ENCODE measurements around the gene LMNB1.

LMNB1 gene

DNA sequence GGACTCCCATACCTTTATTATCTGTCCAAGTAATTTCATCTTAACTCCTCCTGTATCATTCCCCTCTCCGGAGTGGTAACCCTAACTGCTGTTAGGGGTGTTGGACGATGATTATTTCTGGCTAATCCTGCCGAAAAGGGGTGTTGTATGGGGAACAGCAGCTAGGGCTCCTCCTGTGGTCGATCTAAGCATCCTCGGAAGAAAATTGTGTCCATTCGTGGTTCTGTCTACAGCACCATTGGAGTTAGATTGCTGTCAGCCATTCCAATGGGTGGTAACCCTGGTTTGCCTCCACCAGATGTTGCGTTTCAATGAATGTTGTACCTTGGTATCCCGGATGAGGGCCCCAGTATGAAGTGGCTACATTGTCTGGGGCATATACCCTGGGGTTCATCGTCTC lies 35.6 kb upstream of the LMNB1 start:
- Histone ChIP-seq H3K4me3 (IDR thresholded peaks at IDR 0.05; ENCODE audit: insufficient read depth, low read depth, low read length) (no peak overlapping the region), H3K27ac (no peak overlapping the region), H3K27me3 (ENCODE audit: insufficient read depth, low read depth) (no peaks in the 10 kb centered on the region), H3K9ac (no peak overlapping the region), H3K4me1 (ENCODE audit: low read depth, poor library complexity, severe bottlenecking) (peaks cover 10% of the 10 kb centered on the region), H2AFZ (ENCODE audit: low read depth) (no peak overlapping the region), H4K20me1 (ENCODE audit: insufficient read depth) (no peaks in the 10 kb centered on the region), H3K79me2 (ENCODE audit: insufficient read depth, low read depth) (no peaks in the 10 kb centered on the region), H3K36me3 (ENCODE audit: insufficient read depth) (no peaks in the 10 kb centered on the region), H3K4me2 (no peak overlapping the region)
- TF ChIP-seq, protein P1, sequence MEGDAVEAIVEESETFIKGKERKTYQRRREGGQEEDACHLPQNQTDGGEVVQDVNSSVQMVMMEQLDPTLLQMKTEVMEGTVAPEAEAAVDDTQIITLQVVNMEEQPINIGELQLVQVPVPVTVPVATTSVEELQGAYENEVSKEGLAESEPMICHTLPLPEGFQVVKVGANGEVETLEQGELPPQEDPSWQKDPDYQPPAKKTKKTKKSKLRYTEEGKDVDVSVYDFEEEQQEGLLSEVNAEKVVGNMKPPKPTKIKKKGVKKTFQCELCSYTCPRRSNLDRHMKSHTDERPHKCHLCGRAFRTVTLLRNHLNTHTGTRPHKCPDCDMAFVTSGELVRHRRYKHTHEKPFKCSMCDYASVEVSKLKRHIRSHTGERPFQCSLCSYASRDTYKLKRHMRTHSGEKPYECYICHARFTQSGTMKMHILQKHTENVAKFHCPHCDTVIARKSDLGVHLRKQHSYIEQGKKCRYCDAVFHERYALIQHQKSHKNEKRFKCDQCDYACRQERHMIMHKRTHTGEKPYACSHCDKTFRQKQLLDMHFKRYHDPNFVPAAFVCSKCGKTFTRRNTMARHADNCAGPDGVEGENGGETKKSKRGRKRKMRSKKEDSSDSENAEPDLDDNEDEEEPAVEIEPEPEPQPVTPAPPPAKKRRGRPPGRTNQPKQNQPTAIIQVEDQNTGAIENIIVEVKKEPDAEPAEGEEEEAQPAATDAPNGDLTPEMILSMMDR (conservative IDR thresholded peaks at IDR 0.05; ENCODE audit: low read depth, low read length): no peak

DNA sequence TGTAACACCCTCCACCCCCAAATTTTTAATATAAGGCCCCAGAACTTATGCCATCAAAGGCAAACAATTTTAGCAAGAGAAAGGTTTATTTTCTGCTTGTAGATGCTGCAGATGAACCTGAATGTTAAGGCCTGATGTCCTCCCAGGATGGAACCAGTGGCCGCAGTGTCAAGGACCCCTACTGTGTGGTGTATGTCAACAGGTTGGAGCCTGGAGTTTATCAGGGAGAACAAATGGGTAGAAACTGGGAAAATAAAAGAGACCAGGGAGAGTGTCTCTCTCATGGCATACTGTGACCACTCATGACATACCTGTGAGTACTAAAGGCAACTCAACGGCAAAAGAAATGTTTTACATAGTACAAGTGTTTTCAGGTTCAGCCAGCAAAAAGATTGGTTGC lies 34.5 kb upstream of the LMNB1 start:
- H3K79me2 ChIP-seq (ENCODE audit: insufficient read depth, low read depth): no peaks in the 10 kb centered on the region
- no peak overlapping the region for H3K27ac ChIP-seq
- H3K4me2 ChIP-seq: no peak overlapping the region
- TF ChIP-seq, protein P1 (conservative IDR thresholded peaks at IDR 0.05; ENCODE audit: low read depth, low read length): no peak
- no peak overlapping the region for H3K9ac ChIP-seq
- no peak overlapping the region for H3K4me3 ChIP-seq (IDR thresholded peaks at IDR 0.05; ENCODE audit: insufficient read depth, low read depth, low read length)
- H3K27me3 ChIP-seq (ENCODE audit: insufficient read depth, low read depth): no peaks in the 10 kb centered on the region
- no peaks in the 10 kb centered on the region for H3K36me3 ChIP-seq (ENCODE audit: insufficient read depth)
- H4K20me1 ChIP-seq (ENCODE audit: insufficient read depth): no peaks in the 10 kb centered on the region
- H2AFZ ChIP-seq (ENCODE audit: low read depth): no peak overlapping the region
- H3K4me1 ChIP-seq (ENCODE audit: low read depth, poor library complexity, severe bottlenecking): peaks cover 20% of the 10 kb centered on the region

DNA sequence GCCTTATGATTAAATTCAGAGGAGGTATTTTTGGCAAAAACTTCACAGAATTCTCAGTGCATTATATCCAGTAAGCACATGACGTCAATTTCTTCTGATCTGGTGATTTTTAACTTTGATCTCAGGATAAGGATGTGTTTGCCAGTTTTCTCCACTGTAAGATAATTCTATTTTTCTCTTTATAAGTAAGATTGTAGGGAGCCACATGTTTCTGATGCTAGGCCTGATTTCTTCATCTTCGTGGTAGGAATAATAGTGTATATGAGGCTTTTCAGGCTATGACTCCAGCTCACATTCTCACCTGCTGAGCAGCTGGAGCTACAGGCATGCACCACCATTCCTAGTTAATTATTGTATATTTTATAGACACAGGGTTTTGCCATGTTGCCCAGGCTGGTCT lies 32.1 kb upstream of the LMNB1 start:
- no peaks in the 10 kb centered on the region for H3K36me3 ChIP-seq (ENCODE audit: insufficient read depth)
- TF ChIP-seq, protein P1 (conservative IDR thresholded peaks at IDR 0.05; ENCODE audit: low read depth, low read length): no peak
- H3K4me3 ChIP-seq (IDR thresholded peaks at IDR 0.05; ENCODE audit: insufficient read depth, low read depth, low read length): no peak overlapping the region
- peaks cover 39% of the 10 kb centered on the region for H3K4me1 ChIP-seq (ENCODE audit: low read depth, poor library complexity, severe bottlenecking)
- no peaks in the 10 kb centered on the region for H3K79me2 ChIP-seq (ENCODE audit: insufficient read depth, low read depth)
- no peak overlapping the region for H2AFZ ChIP-seq (ENCODE audit: low read depth)
- no peak overlapping the region for H3K9ac ChIP-seq
- no peaks in the 10 kb centered on the region for H3K27me3 ChIP-seq (ENCODE audit: insufficient read depth, low read depth)
- no peaks in the 10 kb centered on the region for H4K20me1 ChIP-seq (ENCODE audit: insufficient read depth)
- no peak overlapping the region for H3K4me2 ChIP-seq
- H3K27ac ChIP-seq: no peak overlapping the region; the same call in 1 of the 2 replicates

DNA sequence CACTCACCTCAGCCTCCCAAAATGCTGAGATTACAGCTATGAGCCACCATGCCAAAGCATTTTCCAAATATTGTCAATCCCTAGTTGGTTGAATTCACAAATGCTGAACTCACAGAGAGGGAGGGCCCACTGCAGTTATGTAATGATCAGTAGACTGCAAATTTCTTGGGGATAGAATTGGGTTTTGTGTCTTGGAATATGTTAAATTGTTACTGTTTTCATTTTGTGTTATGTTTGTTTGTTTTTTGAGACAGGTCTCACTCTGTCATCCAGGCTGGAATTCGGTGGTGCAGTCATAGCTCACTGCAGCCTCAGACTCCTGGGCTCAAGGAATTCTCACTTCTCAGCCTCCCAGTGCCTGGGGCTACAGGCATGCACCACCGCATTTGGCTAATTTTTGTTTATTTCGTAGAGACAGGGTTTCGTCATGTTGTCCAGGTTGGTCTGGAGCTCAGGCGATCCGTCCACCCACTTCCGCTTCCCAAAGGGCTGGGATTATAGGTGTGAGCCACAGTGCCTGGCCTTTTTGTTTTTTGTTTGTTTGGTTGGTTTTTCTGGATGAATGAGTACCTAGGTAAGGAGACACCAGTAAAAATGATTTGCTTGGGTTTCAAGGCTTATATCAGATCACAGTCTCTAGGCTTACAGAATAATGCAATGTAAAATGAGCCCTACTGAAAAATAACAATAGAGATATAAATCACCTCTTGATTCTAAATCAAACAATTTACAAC lies 31.5 kb upstream of the LMNB1 start:
- Histone ChIP-seq H3K4me2 (no peak overlapping the region), H3K27me3 (ENCODE audit: insufficient read depth, low read depth) (no peaks in the 10 kb centered on the region), H3K79me2 (ENCODE audit: insufficient read depth, low read depth) (no peaks in the 10 kb centered on the region), H4K20me1 (ENCODE audit: insufficient read depth) (no peaks in the 10 kb centered on the region), H3K27ac (no peak overlapping the region; the same call in 1 of the 2 replicates), H3K4me1 (ENCODE audit: low read depth, poor library complexity, severe bottlenecking) (peaks cover 44% of the 10 kb centered on the region), H2AFZ (ENCODE audit: low read depth) (no peak overlapping the region), H3K9ac (no peak overlapping the region), H3K4me3 (IDR thresholded peaks at IDR 0.05; ENCODE audit: insufficient read depth, low read depth, low read length) (no peak overlapping the region), H3K36me3 (ENCODE audit: insufficient read depth) (no peaks in the 10 kb centered on the region)
- TF ChIP-seq, protein P1 (conservative IDR thresholded peaks at IDR 0.05; ENCODE audit: low read depth, low read length): no peak
